HG03378 (cell line): Measurements from ENCODE around the gene ZNF609.
"Not testable (repeated sequence)": the region's sequence is repeated elsewhere in the genome, so short reads cannot be mapped to it uniquely, and the experiment has no call there.

Experiments used
- ATAC-seq: cut with Tn5 transposase; IDR thresholded peaks from one replicate; pipeline ENCODE4 v1.9.1; 2021; ENCODE audit warnings: mild to moderate bottlenecking, moderate library complexity; ENCODE audit not compliant: unreplicated experiment

Gene ZNF609

GRCh38 chr15:64454282-64454681 is 6.1 kb upstream of the ZNF609 start:
- ATAC-seq, result no peak

GRCh38 chr15:64455961-64456371 is 4.4 kb upstream of the ZNF609 start:
- no peak for ATAC-seq

GRCh38 chr15:64456634-64457108 is 3.7 kb upstream of the ZNF609 start:
- no peak for ATAC-seq

GRCh38 chr15:64459066-64459781 is 1.2 kb upstream of the ZNF609 start:
- ATAC-seq, result no peak

- no peak for ATAC-seq
These were observed 644 bp downstream of the ZNF609 start for GRCh38 chr15:64460724-64461720.

GRCh38 chr15:64461721-64462162 is 1.4 kb downstream of the ZNF609 start:
- ATAC-seq, result no peak

GRCh38 chr15:64462492-64462891 is 2.1 kb downstream of the ZNF609 start:
- ATAC-seq, result no peak

- ATAC-seq, result no peak
These were observed 4.1 kb downstream of the ZNF609 start for GRCh38 chr15:64464276-64465005.

GRCh38 chr15:64466408-64467141 is 6.2 kb downstream of the ZNF609 start:
- no peak for ATAC-seq

- no peak for ATAC-seq
These were observed 11.8 kb downstream of the ZNF609 start for GRCh38 chr15:64472161-64472560.

GRCh38 chr15:64474846-64475245 is 14.5 kb downstream of the ZNF609 start:
- no peak for ATAC-seq

GRCh38 chr15:64476550-64476949 is 16.2 kb downstream of the ZNF609 start:
- no peak for ATAC-seq

- ATAC-seq, result no peak
These were observed 18.5 kb downstream of the ZNF609 start for GRCh38 chr15:64478863-64479262.

GRCh38 chr15:64480891-64481290 is 20.5 kb downstream of the ZNF609 start:
- ATAC-seq, result no peak

- no peak for ATAC-seq
These were observed 23.4 kb downstream of the ZNF609 start for GRCh38 chr15:64483749-64484148.

- ATAC-seq, result no peak
These were observed 25.4 kb downstream of the ZNF609 start for GRCh38 chr15:64485796-64486195.

GRCh38 chr15:64490598-64491259 is 30.4 kb downstream of the ZNF609 start:
- ATAC-seq, result no peak

- ATAC-seq, result no peak
These were observed 33.3 kb downstream of the ZNF609 start for GRCh38 chr15:64493641-64494040.

- not testable (repeated sequence) for ATAC-seq
These were observed 35.6 kb downstream of the ZNF609 start for GRCh38 chr15:64495968-64496367.
